ENCODE results near the gene VCL. TPM values are rescaled to one million over a fixed set of nuclear protein-coding genes. Genes with fewer than 3 reads are reported as not detected.

VCL gene
- total and polyA plus RNA-seq, 9 of the 15 experiments (the other 6 are each of a cell fraction or from before 2014, with no cell fraction given) = 29.8 to 186 (median 76.4) TPM

DNA sequence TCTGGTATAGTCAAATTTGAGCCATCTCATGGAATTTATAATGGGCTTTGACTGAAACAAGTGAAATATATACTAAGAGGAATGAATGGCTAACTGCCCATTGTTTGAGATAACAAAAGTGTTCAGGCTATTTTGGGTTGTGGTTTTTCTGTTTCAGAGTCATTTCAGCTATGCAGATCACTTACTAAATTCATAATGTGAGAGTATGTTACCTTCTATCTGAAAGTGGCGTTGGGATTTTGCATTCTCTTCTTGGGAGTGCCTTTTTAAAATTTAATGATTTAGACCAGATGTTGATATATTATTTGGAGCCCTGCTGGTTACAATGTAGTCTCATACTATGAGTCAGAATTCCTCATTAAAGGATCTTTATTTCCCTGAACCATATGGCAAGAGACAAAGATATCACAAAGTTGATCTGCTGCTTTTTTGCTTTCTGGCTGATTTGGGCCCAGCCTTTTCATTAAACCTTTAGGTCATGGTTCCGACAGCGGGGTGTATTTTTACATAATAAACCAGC is 10.4 kb downstream of the VCL start (continued):
- TF ChIP-seq ZNF592 (IDR thresholded peaks at IDR 0.05) (0 out of 2 replicates have a peak, but pooled peaks have one; percentile 47), RAD21 (CRISPR knock-in tag; conservative IDR thresholded peaks at IDR 0.05 in 1 of 2, IDR thresholded peaks at IDR 0.05 in 1 of 2) (no peak), ZNF311 (CRISPR knock-in tag; IDR thresholded peaks at IDR 0.05) (no peak), ATF7 (IDR thresholded peaks at IDR 0.05) (no peak), ARNT (IDR thresholded peaks at IDR 0.05) (peak in 1 of 2 experiments; percentile 32; a peak in 1 of 4 replicates)

- no peak overlapping the region for H3K4me3 ChIP-seq
- no peaks in the 10 kb centered on the region for H3K27me3 ChIP-seq (ENCODE audit: control insufficient read depth in 2 of 2, insufficient read depth in 2 of 2, low read length in 2 of 2)
- peak overlapping the region; percentile 53 for H3K27ac ChIP-seq (ENCODE audit: extremely low read depth, low read depth, low read length)
- H3K79me2 ChIP-seq (ENCODE audit: control insufficient read depth, insufficient read depth, low read length) = peaks cover 97% of the 10 kb centered on the region
- H2AFZ ChIP-seq (ENCODE audit: low read depth, low read length) = no peak overlapping the region
- H3K9me3 ChIP-seq (replicated peaks; ENCODE audit: control insufficient read depth, insufficient read depth, low read depth, low read length) = no peaks in the 10 kb centered on the region
- peak overlapping the region in 1 of 2 experiments; percentile 15; a peak in 2 of 4 replicates for H3K9ac ChIP-seq (ENCODE audit: insufficient read depth in 1 of 2, low read depth in 2 of 2, low read length in 2 of 2)
- in situ Hi-C loops (cut with MboI) (no loop called here), intact Hi-C loops (cut with micrococcal nuclease) (no loop called here)
- peak; percentile 21; the same call in 2 of the 3 replicates for ATAC-seq
- H3K4me2 ChIP-seq (ENCODE audit: insufficient read depth, low read length) = peak overlapping the region; percentile 44
- peaks cover 55% of the 10 kb centered on the region; the same call in 2 of the 3 replicates for H3K36me3 ChIP-seq (ENCODE audit: control insufficient read depth, insufficient read depth, low read length)
- peaks cover 32 to 50% of the 10 kb centered on the region in 2 experiments for H3K4me1 ChIP-seq (replicated peaks in 1 of 2; ENCODE audit: control insufficient read depth in 2 of 2, insufficient read depth in 2 of 2, low read length in 2 of 2)
- H3K9me1 ChIP-seq (ENCODE audit: control insufficient read depth, insufficient read depth, low read length) = no peaks in the 10 kb centered on the region
- WGBS (ENCODE audit: insufficient coverage, low coverage, missing lambda C conversion rate) = 42% methylated on average over 6 of the region's 6 CpGs
- FAIRE-seq = no peak
- H4K20me1 ChIP-seq (replicated peaks; ENCODE audit: control insufficient read depth, insufficient read depth, low read length) = no peaks in the 10 kb centered on the region
- DNase-seq (ENCODE audit: extremely low read depth in 1 of 4, low spot score in 3 of 4) = no peak
- BruUV-seq (replicated peaks) = no TSS peak
- ChIA-PET CTCF (ENCODE audit: low intra/inter-chr PET ratio) (no interaction called here), POLR2A (interaction anchor here (1.4 to 7.9 kb wide), 5 partner anchors 10 to 19 kb away, joined by 7 to 109 read pairs (median 8); partner anchors contain the start of gene VCL)
- 0 out of 2 replicates have a peak, but pooled peaks have one; percentile 59 for TF ChIP-seq LARP7 (IDR thresholded peaks at IDR 0.05)
- TF ChIP-seq SMARCA5 (IDR thresholded peaks at IDR 0.05) = peak; percentile 24; the same call in 1 of the 2 replicates
- no peak for TF ChIP-seq RBM25 (IDR thresholded peaks at IDR 0.05; ENCODE audit: low read depth, low read length, severe bottlenecking)
- 0 out of 2 replicates have a peak, but pooled peaks have one; percentile 2 for TF ChIP-seq HMBOX1 (IDR thresholded peaks at IDR 0.05)
- TF ChIP-seq ELF1 (tag; IDR thresholded peaks at IDR 0.05) = peak; percentile 26; the same call in 1 of the 2 replicates
- peak; percentile 47; the same call in 1 of the 2 replicates for TF ChIP-seq SPI1 (IDR thresholded peaks at IDR 0.05; ENCODE audit: borderline replicate concordance, low read depth, low read length)
- TF ChIP-seq, protein P1, sequence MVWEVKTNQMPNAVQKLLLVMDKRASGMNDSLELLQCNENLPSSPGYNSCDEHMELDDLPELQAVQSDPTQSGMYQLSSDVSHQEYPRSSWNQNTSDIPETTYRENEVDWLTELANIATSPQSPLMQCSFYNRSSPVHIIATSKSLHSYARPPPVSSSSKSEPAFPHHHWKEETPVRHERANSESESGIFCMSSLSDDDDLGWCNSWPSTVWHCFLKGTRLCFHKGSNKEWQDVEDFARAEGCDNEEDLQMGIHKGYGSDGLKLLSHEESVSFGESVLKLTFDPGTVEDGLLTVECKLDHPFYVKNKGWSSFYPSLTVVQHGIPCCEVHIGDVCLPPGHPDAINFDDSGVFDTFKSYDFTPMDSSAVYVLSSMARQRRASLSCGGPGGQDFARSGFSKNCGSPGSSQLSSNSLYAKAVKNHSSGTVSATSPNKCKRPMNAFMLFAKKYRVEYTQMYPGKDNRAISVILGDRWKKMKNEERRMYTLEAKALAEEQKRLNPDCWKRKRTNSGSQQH (CRISPR knock-in tag; IDR thresholded peaks at IDR 0.05) = peak; percentile 5; the same call in 1 of the 2 replicates
- no peak for TF ChIP-seq POLR2AphosphoS2 (IDR thresholded peaks at IDR 0.05; ENCODE audit: low read length)
- no peak for TF ChIP-seq ZNF121 (CRISPR knock-in tag; conservative IDR thresholded peaks at IDR 0.05)
Observed at GRCh38 chr10:74011017-74011416, 13.1 kb downstream of the VCL start.

Measured in K562 (cell line).